ENCODE results near the gene PAPOLB. TPM values are rescaled to one million over a fixed set of nuclear protein-coding genes. Genes with fewer than 3 reads are reported as not detected.

PAPOLB gene
- total RNA-seq, 1 donor from 2014 or later: not detected

- Histone ChIP-seq H3K4me3 (no peak overlapping the region), H3K36me3 (peaks cover 0 to 5% of the 10 kb centered on the region in 2 donors), H3K27me3 (no peaks in the 10 kb centered on the region), H3K4me1 (no peaks in the 10 kb centered on the region), H3K9me3 (no peaks in the 10 kb centered on the region), H3K27ac (no peak overlapping the region)
- DNase-seq (ENCODE audit: low spot score in 2 of 2): no peak
- intact Hi-C loops (cut with DNase I): no loop called here
- no peak for TF ChIP-seq CTCF (IDR thresholded peaks at IDR 0.05)
Observed at GRCh38 chr7:4814433-4814832, 47.4 kb downstream of the PAPOLB start.

DNA sequence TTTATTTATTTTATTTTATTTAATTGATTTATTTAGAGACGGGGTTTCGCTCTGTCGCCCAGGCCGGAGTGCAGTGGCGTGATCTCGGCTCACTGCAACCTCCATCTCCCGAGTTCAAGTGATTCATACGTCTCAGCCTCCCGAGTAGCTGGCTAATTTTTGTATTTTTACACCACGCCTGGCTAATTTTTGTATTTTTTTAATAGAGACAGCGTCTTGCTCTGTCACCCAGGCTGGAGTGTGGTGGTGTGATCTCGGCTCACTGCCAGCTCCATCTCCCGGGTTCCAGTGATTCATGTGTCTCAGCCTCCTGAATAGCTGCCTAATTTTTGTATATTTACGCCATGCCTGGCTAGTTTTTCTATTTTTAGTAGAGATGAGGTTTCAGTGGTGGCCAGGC, 52.2 kb downstream of the PAPOLB start:
- TF ChIP-seq CTCF (IDR thresholded peaks at IDR 0.05): no peak
- H3K4me1 ChIP-seq: no peaks in the 10 kb centered on the region
- H3K36me3 ChIP-seq: peaks cover 0 to 5% of the 10 kb centered on the region in 2 donors
- H3K4me3 ChIP-seq: no peak overlapping the region
- H3K27me3 ChIP-seq: no peaks in the 10 kb centered on the region
- DNase-seq (ENCODE audit: low spot score in 2 of 2): no peak
- intact Hi-C loops (cut with DNase I): no loop called here
- H3K9me3 ChIP-seq: no peaks in the 10 kb centered on the region
- H3K27ac ChIP-seq: peak overlapping the region in 1 of 2 donors; percentile 27

DNA sequence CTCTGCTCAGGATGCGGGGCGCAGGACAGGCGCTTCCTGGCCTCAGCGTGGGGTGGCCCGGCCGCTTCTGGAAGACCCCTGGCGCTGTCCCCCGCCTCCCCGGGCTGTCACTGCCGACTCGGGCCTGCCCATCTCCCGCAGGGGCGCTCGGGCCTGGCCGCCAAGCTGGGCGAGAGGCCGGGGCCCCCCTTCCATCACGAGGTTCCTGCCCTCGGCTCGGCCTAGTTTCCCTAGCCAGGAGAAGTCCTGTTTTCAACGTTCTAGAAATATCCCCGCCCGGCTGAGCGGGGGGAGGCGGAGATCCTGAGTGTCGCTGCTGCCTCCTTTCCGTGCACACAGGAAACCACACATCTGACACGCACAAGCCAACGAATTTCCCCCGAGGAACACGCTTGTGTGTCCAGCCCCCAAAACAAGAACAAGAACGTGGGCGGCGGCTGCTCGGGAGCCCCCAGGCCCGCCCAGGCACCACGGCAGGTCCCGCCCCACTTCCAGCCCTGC, 52.7 kb downstream of the PAPOLB start:
- intact Hi-C loops (cut with DNase I): no loop called here
- H3K27me3 ChIP-seq: no peaks in the 10 kb centered on the region
- no peaks in the 10 kb centered on the region for H3K9me3 ChIP-seq
- no peaks in the 10 kb centered on the region for H3K4me1 ChIP-seq
- peak overlapping the region in 1 of 2 donors; percentile 27 for H3K27ac ChIP-seq
- TF ChIP-seq CTCF (IDR thresholded peaks at IDR 0.05): no peak
- no peak for DNase-seq (ENCODE audit: low spot score in 2 of 2)
- no peak overlapping the region for H3K4me3 ChIP-seq
- peaks cover 0 to 5% of the 10 kb centered on the region in 2 donors for H3K36me3 ChIP-seq

DNA sequence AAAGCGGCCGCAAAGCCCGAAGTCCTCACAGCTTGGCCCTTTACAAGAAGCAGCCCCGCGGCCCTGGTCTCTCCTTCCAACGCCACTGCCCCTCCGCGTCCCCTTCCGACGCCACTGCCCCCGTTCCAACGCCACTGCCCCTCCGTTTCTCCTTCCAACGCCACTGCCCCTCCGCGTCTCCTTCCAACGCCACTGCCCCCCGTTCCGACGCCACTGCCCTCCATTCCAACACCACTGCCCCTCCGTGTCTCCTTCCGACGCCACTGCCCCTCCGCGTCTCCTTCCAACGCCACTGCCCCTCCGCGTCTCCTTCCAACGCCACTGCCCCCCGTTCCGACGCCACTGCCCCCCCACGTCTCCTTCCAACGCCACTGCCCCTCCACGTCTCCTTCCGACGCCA, 53.3 kb downstream of the PAPOLB start:
- TF ChIP-seq CTCF (IDR thresholded peaks at IDR 0.05): no peak
- H3K4me1 ChIP-seq: no peaks in the 10 kb centered on the region
- intact Hi-C loops (cut with DNase I): no loop called here
- no peak overlapping the region for H3K27ac ChIP-seq
- H3K4me3 ChIP-seq: no peak overlapping the region
- DNase-seq (ENCODE audit: low spot score in 2 of 2): no peak
- no peaks in the 10 kb centered on the region for H3K27me3 ChIP-seq
- H3K36me3 ChIP-seq: peaks cover 0 to 4% of the 10 kb centered on the region in 2 donors
- H3K9me3 ChIP-seq: no peaks in the 10 kb centered on the region

DNA sequence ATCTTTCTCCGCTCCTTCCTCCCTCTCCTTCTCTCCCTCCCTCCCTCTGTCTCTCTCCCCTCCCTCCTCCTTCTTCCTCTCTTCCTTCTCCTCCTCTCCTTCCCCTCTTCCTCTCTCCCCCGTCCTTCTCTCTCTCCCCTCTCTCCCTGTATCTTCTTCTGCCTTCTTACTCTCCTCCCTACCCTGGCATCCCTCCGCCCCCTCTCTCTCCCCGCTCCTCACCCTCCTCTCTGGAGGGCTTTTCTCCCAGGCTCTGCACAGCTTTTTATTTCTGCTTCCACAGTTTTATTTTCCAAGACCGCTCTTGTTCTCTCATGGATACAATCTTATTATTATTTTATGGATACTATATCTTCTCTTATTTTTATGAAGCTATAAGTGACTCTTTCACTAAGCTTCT, 53.8 kb downstream of the PAPOLB start:
- no peaks in the 10 kb centered on the region for H3K27me3 ChIP-seq

More for the DNA sequence above, 53.8 kb downstream of the PAPOLB start:
- H3K4me1 ChIP-seq: no peaks in the 10 kb centered on the region
- no peak for TF ChIP-seq CTCF (IDR thresholded peaks at IDR 0.05)
- intact Hi-C loops (cut with DNase I): no loop called here
- H3K27ac ChIP-seq: no peak overlapping the region
- H3K4me3 ChIP-seq: no peak overlapping the region
- no peak for DNase-seq (ENCODE audit: low spot score in 2 of 2)
- no peaks in the 10 kb centered on the region for H3K9me3 ChIP-seq
- H3K36me3 ChIP-seq: no peaks in the 10 kb centered on the region

Other genes with a start within 250 kb of the PAPOLB start
- gene FOXK1, start 179.7 kb downstream of the PAPOLB start, total RNA-seq: 31.7 TPM
- 115 TPM for gene AP5Z1, start 86.4 kb downstream of the PAPOLB start, total RNA-seq
- gene RADIL, start 21.7 kb upstream of the PAPOLB start, total RNA-seq: 42.4 TPM
- gene MMD2, start 97.2 kb upstream of the PAPOLB start, total RNA-seq: not detected
- 9.9 TPM for gene RBAK, start 183.8 kb upstream of the PAPOLB start, total RNA-seq

All from ascending aorta (tissue), 2 donors.